HG02610 (cell line): ENCODE results near the gene RNASEL.
A peak's percentile ranks its signal among the peaks of the same experiment; 100 is the strongest.

Experiments used
- ATAC-seq: cut with Tn5 transposase; IDR thresholded peaks from one replicate; pipeline ENCODE4 v1.9.1; 2021; ENCODE audit warnings: mild to moderate bottlenecking, moderate library complexity; ENCODE audit not compliant: unreplicated experiment

RNASEL gene

DNA sequence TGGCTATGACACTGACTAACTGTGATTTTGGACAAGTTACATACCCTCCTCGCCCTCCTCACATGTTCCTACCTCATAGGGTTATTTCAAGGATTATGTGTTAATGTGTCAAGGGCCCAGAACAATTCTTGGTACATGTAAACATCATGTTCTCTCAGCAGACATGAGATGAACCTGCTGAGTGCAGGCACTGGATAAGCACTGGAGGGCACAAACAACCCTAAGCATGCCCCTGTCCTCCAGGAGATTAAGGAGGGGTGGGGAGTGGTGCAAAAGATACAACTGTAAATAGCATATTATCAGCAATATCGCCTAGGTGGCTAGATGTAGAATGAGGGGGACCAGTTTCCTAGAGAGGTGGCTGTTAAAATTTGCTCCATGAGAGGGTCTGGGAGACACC lies 32.9 kb upstream of the RNASEL start:
- ATAC-seq = no peak

DNA sequence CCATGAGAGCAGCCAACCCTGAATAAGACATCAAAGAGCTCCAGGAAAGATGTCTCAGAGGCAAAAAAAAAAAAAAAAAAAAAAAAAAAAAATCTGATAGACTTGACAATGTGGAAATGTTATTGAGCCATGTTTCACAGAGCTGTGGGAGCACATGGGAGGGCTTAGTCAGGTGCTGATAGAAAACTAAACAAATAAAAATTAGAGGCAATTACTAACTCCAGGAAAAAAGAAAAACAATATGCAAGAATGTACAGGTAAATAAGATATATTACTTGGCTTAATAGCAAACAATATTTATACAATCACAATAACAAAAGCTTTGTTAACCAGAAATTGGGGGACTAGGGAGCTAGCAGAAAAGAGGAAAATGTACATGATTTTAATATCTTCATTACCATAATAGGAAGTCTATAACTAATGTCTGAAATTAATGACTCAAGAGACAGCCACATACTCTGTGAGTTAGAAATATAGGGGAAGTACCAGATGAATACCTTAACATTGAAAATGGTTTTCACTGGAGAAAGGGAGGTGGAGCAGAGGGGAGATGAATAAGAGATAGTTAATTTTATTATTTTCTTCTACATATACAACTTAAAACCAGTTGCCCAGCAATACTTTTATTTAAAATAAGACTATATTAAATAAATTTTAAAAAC lies 32.0 kb upstream of the RNASEL start:
- no peak for ATAC-seq

DNA sequence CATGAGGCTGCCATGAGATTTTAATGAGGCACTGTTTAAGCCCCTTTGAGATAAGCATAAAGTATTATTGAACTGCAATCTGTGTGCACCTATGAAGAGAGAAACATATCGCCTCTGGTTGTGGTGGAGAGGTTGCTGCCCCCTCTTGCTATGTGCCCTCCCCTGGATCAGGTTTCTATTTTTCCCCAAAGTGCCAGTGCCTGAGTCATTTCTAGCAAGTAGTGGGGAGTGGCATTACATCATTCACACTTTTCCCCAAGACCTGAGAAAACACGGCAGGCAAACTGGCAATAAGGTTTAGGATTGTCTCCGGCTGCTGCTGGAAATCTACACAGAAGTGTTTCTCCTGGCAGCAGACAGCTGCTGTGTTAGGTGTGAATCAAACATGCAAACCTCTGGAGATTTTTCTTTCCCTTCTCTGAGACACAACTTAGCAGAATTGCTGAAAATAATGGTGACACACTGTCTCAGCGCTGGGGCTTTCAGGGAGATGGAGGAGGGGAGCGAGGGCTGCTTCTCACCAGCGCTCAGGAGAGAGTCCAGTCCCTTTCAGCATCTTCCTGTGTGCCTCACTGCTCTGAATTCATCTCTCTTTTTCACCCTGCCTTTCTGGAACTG lies 28.8 kb upstream of the RNASEL start:
- no peak for ATAC-seq

DNA sequence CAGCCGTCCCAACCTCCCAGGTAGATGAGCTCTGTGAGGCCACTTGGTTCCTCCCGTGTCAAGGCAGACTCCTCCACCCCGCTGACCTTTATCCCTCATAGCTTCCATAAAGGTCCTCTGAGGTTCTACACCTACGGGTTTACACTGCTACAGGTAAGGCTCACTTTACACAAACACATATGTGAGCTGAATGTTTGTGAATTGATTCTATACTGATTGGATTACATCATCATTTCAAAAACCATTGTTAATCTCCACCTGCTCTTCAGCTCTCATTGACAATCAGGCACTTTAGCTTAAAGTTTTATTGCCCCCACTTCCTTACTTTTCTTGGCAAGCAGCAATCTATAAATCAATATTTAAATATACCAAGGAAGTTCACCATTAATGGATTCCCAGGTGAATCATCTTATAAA lies 28.0 kb upstream of the RNASEL start:
- no peak for ATAC-seq

DNA sequence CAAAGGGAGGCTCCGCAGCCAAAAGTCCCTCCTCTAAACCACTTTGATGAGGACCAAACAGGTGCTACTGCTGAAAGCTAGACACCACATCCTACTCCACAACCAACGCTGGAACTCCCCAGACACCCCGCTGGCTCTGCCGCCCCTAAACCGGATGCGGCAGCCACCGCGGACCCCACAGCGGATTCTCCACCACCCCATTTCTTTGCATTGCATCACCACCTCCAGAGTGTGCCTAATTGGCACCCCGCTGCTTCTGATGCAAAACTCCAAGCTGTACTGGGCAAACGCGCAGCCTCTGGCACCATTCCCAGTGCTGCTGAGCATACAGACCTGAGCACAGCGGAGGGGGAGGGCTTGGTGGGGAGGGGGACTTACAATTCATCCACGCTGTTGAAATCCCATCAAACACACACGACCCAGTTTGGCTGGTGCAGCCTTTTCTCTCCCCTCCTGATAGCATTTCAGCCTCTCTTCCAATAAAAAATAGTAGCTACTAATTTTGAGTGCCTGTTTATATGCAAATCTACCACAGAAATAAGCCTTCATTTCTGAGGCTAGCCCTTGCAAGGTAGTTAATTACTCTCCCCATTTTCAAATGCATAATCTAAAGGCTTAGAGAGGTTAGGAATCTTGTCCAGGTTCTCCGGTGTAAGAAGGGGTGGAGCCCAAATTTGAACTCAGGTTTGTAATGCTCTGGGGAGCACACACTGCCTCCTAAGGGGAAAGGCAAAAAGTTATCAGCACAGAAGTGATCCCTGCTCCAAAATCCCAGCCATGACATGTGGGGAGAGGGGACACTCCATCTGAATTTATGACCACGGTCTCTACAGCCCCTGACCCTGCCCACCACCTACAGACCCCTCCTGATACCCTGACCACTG lies 27.3 kb upstream of the RNASEL start:
- peak; percentile 79 for ATAC-seq

DNA sequence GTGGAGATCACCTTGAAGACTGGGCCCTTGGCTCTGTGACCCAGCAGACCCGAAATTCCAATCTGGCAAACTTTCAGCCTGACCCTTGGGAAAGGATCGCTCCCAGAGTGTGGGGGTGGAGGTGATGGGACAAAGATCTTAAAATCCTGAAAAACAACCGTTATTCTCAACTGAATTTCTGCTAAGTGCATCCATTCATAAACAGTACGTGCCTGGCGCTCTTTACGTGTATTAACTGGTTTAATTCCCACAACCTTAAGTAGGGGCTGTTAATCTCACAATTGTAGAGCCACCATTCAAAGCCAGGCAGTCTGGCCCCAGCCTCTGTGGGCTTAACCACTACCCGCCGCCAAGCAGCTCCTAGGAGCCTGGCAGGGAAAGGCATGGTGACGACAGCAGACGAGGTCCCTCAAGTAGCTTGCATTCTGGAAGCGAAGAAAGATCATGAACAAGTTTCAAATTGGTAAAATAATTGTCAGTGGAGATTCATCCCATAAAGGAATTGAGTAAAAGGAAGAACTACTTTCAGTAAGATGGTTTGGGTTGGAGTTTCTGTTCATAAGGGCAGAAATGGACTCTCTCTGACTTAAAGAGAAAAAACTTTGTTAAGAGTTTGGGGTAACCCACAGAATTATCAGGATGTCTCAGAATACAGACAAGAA lies 26.5 kb upstream of the RNASEL start:
- ATAC-seq = peak; percentile 34

DNA sequence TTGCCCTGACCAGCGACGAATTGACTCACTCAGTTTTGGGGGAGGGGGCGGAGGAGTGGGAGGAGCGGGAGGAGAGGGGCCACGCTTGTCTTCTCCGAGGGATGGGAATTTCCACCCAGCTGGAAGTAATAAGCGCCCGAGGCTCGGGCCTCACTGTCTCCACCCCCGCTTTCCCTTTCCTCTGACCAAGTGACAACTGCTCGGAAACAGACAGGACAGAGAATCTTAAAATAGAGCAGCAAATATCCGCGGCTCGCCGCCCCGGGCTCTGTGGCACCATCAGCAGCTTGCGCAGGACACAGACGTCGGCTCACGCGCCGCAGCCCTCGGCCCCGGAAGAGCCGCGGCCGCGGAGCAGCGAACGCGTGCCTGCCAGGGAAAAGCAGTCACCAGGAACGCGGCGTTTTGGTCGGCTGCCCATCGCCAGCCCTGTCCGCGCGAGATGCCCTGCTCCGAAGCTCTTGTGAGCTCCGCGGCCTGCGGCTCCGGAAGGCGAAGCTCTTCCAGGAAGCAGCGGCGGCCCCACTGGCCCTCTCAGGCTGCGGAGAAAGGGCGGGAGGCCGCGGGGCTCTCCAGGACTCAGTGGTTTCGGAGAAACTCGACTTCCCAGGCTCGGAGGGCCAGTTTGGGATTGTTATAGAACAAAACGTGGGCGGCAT lies 25.9 kb upstream of the RNASEL start:
- peak; percentile 25 for ATAC-seq

DNA sequence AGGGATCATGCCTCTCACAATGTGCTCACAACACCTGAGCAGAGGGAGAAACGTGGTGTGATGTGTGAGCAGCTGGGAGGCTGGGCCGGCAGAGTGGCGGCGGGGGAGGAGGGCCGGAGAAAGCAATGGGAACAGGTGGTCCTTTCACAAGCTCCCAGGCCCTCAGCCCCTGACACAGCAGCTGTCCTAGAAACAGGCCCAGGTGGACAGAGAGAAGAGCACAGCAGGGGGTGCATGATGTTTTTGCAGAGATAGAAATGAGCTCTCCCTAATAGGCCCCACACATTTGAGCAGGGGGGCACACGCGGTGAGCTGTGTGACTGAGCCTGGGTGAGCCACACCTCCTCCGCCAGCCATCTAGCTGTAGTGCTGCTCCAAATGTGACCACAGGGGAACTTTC lies 22.7 kb upstream of the RNASEL start:
- ATAC-seq = no peak

DNA sequence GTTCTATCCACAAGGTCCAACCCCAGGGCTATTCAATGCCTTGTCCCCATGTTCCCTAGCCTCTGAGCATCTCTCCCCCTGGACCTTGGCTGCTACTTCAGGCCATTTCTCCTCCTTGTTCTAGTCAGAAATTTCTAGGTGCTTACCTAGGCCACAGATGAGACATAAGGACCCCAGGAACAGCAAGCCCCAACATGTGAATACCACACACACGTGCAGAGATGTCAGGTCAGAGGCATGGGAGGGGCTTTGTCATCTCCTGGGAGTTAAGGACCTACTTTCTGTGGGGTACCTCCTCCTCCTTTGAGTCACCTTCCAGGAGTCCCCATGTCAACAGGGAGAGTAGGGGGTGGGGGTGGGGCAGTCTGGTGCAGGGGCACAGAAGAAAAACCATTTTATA lies 22.3 kb upstream of the RNASEL start:
- no peak for ATAC-seq

DNA sequence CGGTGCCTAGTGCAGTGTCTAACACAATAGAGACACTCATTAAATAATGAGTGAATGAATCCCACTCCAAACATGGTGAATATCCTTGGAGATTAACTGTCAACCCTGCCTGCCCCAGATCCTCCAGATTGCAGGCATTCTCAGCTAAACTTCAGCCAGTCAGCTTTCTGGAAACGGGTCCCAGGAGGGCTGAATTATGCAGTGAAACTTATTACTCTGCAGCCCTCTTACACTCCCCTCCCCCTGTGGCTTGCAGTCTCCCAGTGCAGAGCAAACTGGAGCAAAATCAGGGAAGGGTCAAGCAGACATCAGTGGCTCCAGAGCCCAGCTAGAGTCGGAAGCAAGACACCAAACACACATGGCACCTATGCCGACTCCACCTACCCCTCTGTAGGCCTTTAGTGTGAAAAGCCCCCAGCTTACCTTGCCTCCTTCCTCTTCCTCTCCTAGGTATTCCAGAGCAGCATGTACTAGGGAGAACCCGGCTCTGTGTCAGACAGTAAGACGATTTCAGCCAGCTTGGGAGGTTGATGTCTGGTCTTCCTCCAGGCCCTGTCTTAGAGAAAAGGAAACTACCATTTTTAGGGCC lies 21.6 kb upstream of the RNASEL start:
- ATAC-seq = no peak

DNA sequence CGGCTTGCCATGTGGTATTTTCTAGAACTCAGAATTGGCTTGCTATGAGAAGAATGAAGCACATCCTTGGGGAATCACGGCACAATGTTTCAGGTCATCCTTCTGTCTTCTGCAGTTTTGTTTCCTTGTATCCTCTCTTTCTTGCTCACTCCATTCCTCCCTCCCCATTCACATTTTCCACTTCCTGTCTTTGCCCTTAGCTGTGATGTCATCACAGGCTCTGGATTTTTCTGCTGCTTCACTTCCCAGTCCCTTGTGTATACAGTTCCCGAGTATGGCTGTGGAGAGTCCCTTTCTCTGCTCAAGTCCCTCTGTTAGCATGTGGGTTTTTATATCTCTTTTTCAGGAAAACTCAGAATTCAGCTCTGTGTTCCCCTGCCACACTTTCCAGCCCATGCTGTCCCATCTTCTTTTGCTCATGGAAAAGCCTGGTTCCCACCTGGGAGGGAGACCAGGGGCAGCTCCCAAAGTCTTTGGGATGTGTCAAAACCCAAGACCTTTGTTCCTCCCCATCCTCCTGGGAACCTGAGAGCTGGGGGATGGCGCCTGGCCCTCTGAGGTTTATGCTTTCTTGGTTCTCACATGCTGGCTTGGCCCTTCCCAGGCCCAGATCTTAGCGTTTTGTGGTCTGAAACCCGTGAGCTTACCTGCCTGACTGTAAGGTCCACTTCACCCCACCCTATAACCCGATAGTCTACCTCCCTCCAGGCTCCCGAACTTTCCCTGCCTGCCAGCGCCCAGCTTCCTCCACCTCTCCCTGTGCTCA lies 20.0 kb upstream of the RNASEL start:
- no peak for ATAC-seq

DNA sequence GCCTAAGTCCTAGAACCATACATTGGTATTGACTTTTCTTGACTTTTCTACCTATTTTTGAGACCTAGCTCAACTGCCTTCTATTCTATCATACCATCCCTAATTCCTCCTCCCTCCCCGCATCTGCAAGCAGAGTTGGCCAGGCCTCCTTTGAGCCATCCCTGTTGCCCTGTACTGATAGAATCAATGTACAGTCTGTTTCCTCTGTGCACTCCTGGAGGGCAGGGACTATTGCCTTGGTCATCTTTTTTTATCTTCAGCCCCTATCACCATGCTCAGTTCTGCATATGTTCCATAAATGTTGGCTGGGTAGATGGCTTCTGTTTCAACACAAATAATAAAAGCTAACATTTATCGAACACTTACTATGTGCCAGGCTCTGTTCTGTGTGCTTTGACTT lies 19.2 kb upstream of the RNASEL start:
- no peak for ATAC-seq

DNA sequence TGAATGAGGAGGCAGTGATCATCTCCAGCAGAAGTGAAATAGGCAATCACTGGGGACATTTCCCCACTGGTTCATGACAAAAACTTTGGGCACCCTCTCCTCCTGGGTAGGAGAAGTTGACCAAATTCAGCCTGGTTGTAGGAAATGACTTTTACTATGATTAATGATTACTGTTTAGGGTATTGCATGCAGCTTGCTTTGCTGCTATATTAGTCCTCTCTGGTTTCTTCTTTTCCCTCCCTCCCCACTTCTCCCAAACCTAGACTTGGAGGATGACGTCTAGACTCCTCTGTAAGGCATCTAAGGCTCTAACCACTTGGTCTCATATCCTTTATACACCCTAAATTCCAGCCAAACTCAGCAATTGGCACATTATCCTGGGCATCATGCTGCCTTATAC lies 18.5 kb upstream of the RNASEL start:
- ATAC-seq = no peak

DNA sequence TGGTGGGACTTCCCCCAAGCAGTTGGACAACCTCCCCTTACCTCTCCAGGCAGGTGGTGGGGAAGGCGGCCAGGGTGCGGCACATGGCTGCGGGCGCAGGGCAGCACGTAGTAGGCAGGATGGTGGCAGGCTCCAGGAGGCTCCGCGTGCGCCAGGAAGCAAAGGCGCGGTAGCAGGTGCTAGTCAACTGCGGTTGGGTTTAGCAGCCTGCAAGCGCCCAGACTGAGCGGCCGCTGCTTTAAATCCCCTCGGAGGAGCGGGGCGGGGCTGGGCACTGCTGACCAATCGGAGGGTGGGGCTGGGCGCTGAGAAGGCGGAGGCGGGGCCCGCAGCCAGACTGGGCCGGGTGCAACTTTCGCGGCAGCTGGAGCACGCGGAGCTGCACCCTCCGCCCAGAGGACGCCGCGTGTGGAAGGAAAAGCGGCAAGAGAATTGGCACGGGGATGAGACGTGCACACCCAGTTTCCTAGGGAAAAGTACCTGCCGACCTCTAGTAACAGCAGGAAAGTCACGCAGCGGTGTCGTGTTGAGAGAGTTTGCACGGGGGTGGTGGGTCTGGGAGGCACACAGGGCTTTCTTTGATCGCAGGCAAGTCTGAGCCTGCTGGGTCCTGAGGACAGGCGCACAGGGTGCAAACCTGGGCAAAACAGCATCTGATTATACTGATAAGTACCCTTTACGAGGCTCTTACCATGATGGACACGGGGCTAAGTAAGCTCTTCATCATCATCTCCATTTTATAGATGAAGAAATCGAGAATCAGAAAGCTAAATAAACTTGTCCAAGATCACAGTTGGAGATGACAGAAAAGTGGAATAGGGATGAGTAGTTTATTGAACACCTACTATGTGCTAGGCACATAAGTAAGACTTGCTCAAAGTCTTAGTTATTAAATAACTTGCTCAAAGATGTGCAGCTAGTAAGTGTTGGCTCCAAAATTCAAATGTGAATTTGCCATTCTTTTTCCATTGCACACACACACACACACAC lies 15.4 kb upstream of the RNASEL start, which contains the start of gene RGS16:
Gene RGS16, minus strand, starts transcription at position 215 of the 990 bp plus-strand sequence. Its CDS starts 130 bp downstream, at position 85.
- peak; percentile 88 for ATAC-seq

DNA sequence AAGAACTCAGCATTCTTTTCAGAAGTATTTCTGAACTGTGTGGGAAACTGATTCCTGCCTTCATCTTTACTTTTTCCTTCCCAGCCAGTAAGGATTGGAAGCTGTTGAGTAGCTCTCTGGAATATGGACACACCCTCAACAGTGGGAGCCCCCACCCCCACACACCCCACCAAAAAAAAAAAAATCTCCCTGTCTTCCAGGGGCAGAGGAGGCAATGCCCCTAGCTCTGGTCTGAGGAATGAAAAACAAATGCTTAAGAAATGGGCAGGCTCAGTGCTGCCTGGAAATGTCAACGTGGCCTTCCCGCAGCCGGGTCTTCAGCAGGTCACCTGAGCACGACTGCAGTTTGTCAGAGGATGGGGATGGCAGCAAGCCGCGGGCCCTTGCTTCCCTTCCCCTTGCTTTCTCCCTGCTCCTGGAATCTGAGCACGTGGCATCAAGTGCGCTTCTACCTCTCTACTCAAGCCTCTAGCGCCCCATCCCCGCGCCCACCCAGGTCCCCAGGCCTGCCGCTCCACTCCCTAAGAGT lies 14.7 kb upstream of the RNASEL start:
- peak; percentile 1 for ATAC-seq

DNA sequence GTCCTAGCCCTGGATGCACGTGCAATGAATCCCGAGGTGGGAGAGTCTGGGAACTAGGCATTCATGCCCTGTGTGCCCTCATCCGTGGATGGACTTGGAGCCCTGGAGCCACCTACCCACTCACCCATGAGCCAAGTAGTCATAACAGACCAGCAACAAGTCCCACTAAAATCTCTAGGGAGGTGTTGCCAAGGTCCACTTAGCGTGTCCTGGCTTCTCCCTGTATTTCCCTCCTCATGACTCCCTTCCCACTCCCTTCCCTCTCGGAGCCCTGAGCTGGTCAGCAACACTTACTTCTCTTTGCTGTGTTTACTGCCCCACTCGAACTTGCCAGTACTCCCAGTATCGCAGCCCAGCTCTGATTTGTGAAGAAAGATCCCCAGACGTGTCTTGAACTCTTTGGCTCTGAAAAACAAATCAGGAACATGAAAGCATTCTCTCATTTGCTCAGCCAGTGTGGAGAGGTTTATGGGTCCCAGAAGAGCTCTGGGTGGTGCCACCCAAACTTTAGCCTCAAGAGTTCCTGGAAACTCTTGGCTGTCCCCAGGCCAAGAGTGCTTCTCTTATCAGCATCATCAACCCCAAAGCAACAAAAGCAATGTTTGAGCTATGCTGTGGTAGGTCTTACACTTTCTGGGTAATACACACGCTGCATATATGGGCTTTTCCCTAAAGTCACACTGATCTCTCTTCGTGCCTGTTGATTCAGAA lies 14.0 kb upstream of the RNASEL start:
- no peak for ATAC-seq

DNA sequence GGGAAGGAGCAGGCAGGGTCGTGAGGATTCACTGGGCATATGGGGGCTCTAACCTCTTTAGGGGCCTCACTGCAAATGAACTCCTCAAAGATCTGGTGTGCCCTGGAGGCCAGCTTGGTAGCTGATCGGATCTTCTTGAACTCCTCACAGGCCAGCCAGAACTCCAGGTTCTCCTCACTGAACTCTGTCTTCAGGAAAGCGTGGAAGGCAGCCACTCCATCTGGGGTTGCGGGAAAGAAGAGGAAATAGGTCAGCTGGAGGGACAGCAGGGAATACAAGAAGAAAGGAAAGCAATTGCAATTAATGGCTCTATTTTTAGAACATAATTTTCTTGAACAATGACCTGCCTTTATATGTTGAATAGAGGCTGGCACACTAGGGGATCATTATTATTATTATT lies 12.9 kb upstream of the RNASEL start:
- no peak for ATAC-seq

DNA sequence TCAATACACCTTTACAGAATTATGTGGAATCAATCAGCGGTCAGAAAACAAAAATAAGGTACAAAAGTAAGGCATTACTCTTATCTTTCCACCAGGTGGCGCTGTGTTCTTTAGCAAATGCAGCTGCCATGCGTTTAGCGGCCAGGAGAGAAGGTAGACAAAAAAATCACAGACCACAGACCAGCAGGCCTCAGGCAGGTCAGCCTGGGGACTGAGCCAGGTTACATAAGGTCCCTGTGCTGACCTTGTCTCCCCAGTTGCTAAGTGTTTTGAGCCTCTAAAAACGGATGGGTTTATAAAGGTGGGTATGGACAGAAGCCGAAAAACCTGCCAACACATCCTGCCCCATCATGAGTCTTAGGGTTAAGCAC lies 12.3 kb upstream of the RNASEL start:
- no peak for ATAC-seq
